H1 (cell line): Measurements from ENCODE around the gene PTPRF. TPM values are rescaled to one million over a fixed set of nuclear protein-coding genes. Genes with fewer than 3 reads are reported as not detected.

Source experiments
- CTCF ChIP-seq, 3 experiments: IDR thresholded peaks; 1 replicate in 2 of 3; 2 replicates in 1 of 3; pipeline versions ENCODE4 v1.5.1 to v1.6.1; 2011; ENCODE audit warnings: low read length in 3 of 3, mild to moderate bottlenecking in 3 of 3, inconsistent platforms in 2 of 3, low read depth in 1 of 3, moderate library complexity in 1 of 3; ENCODE audit not compliant: insufficient read depth in 1 of 3; ENCODE audit errors: control extremely low read depth in 1 of 3
- EZH2 ChIP-seq: fragments of 200-600 bp; sonication (generic); IDR thresholded peaks from 2 replicates; pipeline ENCODE4 v1.7.1; 2012; ENCODE audit warnings: low read depth, mild to moderate bottlenecking, moderate library complexity, low read length, inconsistent platforms; ENCODE audit not compliant: severe bottlenecking
- JUND ChIP-seq: IDR thresholded peaks from 2 replicates; pipeline ENCODE4 v1.6.1; 2011; ENCODE audit warnings: mild to moderate bottlenecking, improper control_type of control experiment, low read length
- KDM4A ChIP-seq: IDR thresholded peaks from one replicate; pipeline ENCODE4 v1.7.1; 2012; ENCODE audit warnings: low read depth, mild to moderate bottlenecking, moderate library complexity, low read length, inconsistent platforms; ENCODE audit not compliant: severe bottlenecking
- RXRA ChIP-seq: IDR thresholded peaks from 2 replicates; pipeline ENCODE4 v1.6.1; 2011; ENCODE audit warnings: low read depth, mild to moderate bottlenecking, low read length, moderate library complexity; ENCODE audit not compliant: insufficient read depth
- SP4 ChIP-seq: IDR thresholded peaks from 2 replicates; pipeline ENCODE4 v1.6.1; 2012; ENCODE audit warnings: low read length, inconsistent platforms
- SUZ12 ChIP-seq: fragments of 200-600 bp; sonication (generic); IDR thresholded peaks from 2 replicates; pipeline ENCODE4 v1.6.1; 2012; ENCODE audit warnings: mild to moderate bottlenecking, inconsistent platforms, low read length, moderate library complexity, mixed read lengths
- TAF1 ChIP-seq: IDR thresholded peaks from 2 replicates; pipeline ENCODE4 v1.6.1; 2011; ENCODE audit warnings: mild to moderate bottlenecking, low read depth, low read length
- TBP ChIP-seq: IDR thresholded peaks from 2 replicates; pipeline ENCODE4 v1.6.1; 2011; ENCODE audit warnings: low read depth, low read length, improper control_type of control experiment
- TEAD4 ChIP-seq: IDR thresholded peaks from 2 replicates; pipeline ENCODE4 v1.6.1; 2012; ENCODE audit warnings: low read depth, low read length, inconsistent platforms, mixed read lengths
- polyA plus RNA-seq, 7 experiments: library from polyadenylated mRNA; depleted of rRNA in 3 of 7; stranded (reverse) in 5 of 7; unstranded in 2 of 7; fragments of >200 nt in 5 of 7; fragments of 200-250 nt in 2 of 7; gene quantifications; 1 replicate in 5 of 7; 2 replicates in 1 of 7; 4 replicates in 1 of 7; pipeline versions ENCODE4 v1.2.1 to v1.2.3, GENCODE V29; 2011 to 2013; ENCODE audit warnings: missing spikeins in 2 of 7, mixed read lengths in 2 of 7
- total RNA-seq: library from RNA; stranded (reverse); fragmentation: NEBNext Ultra II Directional; extraction: Animal tissue kit (Norgen Biotek cat#: 25700); gene quantifications from 2 replicates; pipeline ENCODE4 v1.2.1, GENCODE V29; 2021

The PTPRF gene
- total and polyA plus RNA-seq, 2 of the 8 experiments (the other 6 are each of a cell fraction or from before 2014, with no cell fraction given) = 136 to 231 TPM

- no peak for TF ChIP-seq SUZ12
- no peak for TF ChIP-seq CTCF (IDR thresholded peaks at IDR 0.05; ENCODE audit: control extremely low read depth in 1 of 3, insufficient read depth in 1 of 3, low read depth in 1 of 3, low read length in 3 of 3)
- no peak for TF ChIP-seq TBP
- TF ChIP-seq KDM4A = no peak
- TF ChIP-seq TEAD4 = no peak
- TF ChIP-seq TAF1 = no peak
- no peak for TF ChIP-seq EZH2
- TF ChIP-seq RXRA = no peak
- no peak for TF ChIP-seq SP4
- TF ChIP-seq JUND = no peak
Measured at GRCh38 chr1:43541721-43542401, 11.2 kb downstream of the PTPRF start (continued).
